Activated CD4-positive, CD25-positive, alpha-beta regulatory T cell (primary cell): Measurements from ENCODE around the gene TMCC3.
"Not testable (repeated sequence)": the region's sequence is repeated elsewhere in the genome, so short reads cannot be mapped to it uniquely, and the experiment has no call there.

Source experiments
- DNase-seq, 4 experiments: peaks; one replicate each; lab custom pipeline; 2025; lab: John Stamatoyannopoulos, UW

The TMCC3 gene

DNA sequence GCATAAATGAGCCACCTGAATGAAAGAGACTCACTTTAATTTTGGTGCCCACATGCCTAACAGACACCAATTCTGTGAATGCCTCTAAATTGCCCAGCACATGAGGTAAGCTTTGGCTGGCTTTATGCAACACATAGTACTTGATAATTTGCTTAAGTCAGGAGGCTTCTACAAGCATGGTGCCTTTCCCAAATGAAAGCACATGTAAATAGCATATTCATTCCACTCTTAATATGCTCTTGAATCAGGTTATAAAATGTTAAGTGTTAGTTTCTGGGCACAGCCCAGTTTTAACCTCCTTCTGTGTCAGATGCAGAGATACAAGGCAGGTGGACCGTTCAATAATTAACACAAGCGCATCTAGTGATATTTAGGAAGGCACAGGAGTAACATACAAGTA is 15.6 kb downstream of the TMCC3 start:
- DNase-seq = no peak

GRCh38 chr12:94633401-94633800 is 17.0 kb downstream of the TMCC3 start:
- DNase-seq = no peak

DNA sequence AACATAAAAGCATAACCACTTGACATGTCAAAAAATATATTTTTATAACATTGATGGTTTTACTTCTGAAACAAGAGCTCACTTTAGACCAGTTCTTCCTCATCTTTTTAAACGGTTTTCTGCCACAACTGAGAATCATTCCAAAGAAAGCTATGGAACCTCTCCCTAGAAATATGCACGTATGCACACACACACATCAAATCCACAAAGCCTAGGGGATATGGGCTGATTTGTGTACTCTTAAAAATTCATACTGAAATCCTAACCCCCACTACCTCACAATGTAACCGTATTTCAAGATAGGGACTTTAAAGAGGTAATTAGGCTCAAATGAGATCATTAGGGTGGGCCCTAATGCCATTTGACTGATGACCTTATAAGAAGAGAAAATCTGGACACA is 19.3 kb downstream of the TMCC3 start:
- DNase-seq = no peak

DNA sequence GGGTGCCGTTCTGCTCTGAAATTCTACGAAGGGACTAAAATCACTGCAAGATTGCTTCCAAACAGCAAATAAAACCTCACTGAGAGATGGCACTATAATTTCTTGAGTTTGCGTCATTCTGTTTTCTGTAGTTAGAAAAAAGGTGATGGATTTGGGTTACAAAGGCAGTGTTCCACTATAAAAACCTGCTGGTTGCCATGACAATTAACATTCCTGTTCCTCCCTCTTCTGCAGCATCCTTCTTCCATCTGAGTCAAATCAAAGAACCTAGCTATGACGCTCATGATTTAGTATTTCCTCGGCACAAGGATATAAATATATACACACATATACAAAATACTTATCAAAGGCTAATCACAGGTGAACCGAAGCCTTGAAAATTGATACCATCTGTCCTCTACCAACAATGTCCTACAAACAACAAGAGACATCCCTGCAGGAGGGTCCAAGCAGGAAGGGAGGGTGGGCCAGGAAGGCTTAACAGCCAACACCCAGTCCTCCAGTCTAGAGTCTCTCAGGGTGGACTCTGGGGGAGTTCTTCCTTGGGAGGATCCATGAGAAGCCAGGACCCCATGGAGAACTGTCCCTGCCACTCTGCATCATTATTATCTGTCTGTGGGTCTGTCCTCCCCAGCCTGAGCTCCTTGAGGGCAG is 21.4 kb downstream of the TMCC3 start:
- no peak for DNase-seq

- no peak for DNase-seq
Measured at GRCh38 chr12:94628369-94628768, 22.0 kb downstream of the TMCC3 start.

DNA sequence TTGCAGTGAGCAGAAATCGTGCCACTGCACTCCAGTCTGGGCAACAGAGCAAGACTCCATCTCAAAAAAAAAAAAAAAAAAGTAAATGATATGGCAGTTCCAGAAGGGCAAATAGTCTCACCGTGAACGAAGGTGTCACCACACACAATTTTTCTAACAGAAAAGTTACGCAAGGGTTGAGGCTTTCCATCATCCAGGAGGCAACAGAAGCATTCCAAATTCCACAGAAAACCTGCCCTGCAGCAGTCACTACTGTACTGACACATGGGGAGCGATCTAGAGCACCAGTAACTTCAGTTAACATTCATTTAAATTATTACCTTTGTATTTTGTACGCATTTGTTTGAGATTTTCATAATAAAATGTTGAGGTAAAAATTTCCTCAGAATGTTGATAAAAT is 24.8 kb downstream of the TMCC3 start:
- no peak for DNase-seq

- DNase-seq = no peak
Measured at GRCh38 chr12:94623161-94623920, 27.0 kb downstream of the TMCC3 start.

DNA sequence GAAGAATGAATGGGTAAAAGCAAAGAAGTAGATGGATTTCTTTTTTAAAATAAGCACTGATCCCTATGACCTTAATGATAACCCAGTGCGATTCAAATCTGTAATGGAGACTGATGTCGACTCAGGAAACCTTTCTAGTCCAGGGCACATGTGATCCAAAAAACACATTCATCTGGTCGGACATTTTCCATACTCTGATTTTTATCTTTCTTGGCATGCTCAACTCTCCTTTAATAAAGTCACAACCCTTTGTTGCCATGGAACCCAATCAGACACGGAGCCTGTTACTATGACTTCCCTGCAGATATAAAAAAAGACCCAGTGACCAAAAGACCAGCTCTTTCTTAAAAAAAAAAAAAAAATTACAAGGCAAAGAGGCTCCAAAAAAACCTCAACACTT is 27.9 kb downstream of the TMCC3 start:
- DNase-seq = no peak

DNA sequence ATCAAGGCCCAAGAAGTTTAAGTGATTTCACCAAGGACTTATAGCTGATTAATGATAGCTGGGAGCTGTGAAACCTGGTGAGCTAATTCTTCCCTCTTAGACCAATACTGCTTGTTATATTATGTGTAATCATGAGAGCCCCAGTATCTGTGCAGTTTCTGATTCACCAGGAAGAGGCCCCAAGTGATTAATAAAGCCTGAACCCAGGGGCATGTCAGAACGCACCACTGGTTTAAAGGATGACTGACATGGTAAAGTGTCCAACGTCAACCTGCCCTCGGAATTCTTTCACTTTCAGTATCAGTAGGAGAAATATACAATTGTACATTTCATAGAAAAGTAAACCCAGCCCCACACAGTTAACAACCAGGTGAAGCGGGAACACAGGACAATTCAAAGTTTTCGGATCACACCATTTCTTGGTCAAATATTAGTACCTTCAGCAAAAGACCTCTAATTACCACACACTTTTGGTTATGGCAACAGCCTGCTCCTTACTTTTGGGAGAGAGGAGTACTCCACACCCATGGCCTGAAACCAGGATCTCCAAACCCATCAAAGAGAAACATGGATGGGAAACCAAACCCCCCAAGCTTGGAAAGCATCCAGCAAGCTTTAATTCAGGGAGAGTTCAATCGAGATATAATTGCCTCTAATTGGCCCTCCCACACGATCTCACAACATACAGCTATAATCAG is 28.5 kb downstream of the TMCC3 start:
- DNase-seq = no peak

GRCh38 chr12:94620621-94621020 is 29.7 kb downstream of the TMCC3 start:
- no peak for DNase-seq

DNA sequence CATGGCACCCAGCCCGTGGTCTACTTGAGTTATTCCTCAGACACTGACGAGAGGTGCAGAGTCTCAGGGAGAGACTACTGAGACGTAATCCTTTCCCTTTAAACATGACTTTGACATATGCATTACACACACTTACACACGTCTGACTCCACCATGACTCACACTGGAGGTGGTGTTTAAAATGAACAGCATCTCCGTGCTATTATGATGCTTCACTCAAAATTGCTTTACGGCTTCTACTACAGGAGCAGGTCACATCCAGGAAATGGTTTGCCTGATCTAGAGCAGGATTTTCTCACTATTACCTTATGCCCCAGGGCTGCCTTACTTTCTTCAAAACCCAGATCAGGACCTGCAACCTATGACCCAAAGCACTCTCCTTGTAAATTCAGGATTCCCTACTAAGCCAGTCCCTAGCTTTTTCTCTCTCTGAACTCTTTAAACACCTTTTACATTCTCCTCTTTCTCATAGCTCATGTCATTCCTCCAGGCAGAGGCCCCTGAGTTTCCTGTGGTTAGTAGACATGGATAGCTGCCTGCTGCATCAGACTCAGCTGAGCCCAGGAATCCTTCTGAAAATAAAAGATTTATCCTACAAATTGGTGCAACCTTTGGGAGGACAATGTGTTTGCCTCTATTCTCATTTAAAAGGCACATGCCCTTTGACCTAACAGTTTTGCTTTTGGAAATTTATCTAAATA is 31.2 kb downstream of the TMCC3 start:
- no peak for DNase-seq

- DNase-seq = no peak
Measured at GRCh38 chr12:94617101-94617500, 33.3 kb downstream of the TMCC3 start.

- DNase-seq = no peak
Measured at GRCh38 chr12:94616203-94616729, 34.1 kb downstream of the TMCC3 start.

- DNase-seq = no peak
Measured at GRCh38 chr12:94615260-94616181, 34.8 kb downstream of the TMCC3 start.

GRCh38 chr12:94614288-94614721 is 36.1 kb downstream of the TMCC3 start:
- DNase-seq = no peak

GRCh38 chr12:94609917-94610443 is 40.4 kb downstream of the TMCC3 start:
- no peak for DNase-seq

GRCh38 chr12:94606810-94607209 is 43.5 kb downstream of the TMCC3 start:
- DNase-seq = not testable (repeated sequence)

DNA sequence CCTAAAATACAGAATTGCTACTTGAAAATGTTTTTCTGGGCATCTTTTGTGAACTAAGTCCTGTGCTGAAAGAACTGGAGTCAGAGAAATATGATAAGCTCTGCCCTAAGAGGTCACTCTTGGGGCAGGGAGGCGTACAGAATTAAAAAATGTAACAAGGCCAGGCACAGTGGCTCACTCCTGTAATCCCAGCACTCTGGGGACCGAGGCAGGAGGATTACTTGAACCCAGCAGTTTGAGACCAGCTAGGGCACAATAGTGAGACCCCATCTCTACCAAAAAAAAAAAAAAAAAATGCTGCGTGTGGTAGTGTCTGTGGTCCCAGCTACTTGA is 46.0 kb downstream of the TMCC3 start:
- no peak for DNase-seq

DNA sequence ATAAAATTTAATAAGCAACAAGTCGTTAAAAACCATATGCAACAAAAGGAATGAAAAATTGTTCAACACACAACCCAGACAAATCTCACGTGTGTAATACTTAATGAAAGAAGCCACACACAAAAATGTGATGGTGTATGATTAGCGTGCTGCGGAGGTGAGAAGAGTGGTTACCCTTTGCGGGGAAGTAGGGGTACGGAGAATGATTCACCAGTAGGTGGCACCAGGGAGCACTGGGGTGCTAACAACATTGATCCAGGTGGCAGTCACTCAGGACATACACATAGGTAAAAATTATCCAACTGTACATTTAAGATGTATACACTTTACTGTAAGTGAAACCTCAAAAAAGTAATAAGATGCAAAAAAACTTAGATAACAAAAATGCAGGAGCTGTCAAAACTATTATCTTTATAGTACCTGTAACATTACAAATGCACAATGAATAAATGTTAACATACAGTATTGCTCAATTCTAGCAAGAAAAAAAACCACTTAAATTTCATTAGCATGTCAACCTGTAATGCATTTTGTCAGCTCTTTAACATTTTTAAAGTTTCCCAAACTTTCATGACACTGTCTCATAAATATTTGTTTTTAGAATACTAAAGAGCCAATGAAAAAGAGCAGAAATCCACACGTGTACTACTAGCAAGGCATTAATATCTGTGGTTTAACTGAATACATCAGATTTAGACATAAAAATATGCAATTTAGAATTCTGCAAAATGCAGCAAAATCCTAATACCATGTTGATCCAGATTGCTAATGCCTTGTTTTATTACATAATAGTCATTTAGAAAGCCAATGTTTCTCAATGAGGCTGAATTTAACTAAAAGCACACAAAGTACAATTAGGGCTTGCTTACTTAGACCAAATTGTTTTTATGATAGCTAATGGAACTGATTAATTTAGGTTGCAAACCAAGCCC is 46.7 kb downstream of the TMCC3 start:
- DNase-seq = peak in 2 of 4 experiments; percentile 26

DNA sequence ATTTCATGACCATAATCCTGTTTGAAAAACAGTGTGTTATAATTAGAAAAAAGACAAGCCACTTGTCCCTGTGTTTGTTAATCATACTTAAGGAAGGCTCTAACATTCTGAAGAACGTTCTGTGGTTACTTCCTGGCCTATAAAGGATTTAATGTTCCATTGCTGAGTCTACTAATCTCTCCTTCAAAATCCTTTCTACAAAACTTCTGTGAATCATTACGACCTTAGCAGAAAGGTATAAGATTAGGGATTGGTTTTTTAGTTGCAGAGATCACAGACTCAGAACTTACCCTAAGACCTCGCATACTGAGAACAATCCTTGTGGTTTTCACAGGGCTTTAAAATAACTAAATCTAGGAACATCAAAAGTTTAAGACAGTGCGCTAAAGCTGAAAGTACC is 48.3 kb downstream of the TMCC3 start:
- no peak for DNase-seq
